D721Med (cell line): ENCODE results near the gene GALC.

Experiments used
- DNase-seq: peaks from one replicate; pipeline ENCODE4 v3.0.0; 2011; ENCODE audit warnings: low spot score; ENCODE audit not compliant: insufficient read length
- FAIRE-seq: peaks from 2 replicates; lab custom pipeline; 2011; peaks lifted over from hg19 to GRCh38; lab: Jason Lieb, UNC
- TF ChIP-seq, protein P1 (sequence below): IDR thresholded peaks from 2 replicates; pipeline ENCODE4 v1.5.1; 2012; ENCODE audit warnings: mild to moderate bottlenecking, control low read depth; ENCODE audit not compliant: insufficient read depth; ENCODE audit errors: missing control alignments

GALC gene

GRCh38 chr14:88007608-88008007, 14.6 kb upstream of the GALC start:
- FAIRE-seq (no peak), DNase-seq (no peak)
- TF ChIP-seq, protein P1, sequence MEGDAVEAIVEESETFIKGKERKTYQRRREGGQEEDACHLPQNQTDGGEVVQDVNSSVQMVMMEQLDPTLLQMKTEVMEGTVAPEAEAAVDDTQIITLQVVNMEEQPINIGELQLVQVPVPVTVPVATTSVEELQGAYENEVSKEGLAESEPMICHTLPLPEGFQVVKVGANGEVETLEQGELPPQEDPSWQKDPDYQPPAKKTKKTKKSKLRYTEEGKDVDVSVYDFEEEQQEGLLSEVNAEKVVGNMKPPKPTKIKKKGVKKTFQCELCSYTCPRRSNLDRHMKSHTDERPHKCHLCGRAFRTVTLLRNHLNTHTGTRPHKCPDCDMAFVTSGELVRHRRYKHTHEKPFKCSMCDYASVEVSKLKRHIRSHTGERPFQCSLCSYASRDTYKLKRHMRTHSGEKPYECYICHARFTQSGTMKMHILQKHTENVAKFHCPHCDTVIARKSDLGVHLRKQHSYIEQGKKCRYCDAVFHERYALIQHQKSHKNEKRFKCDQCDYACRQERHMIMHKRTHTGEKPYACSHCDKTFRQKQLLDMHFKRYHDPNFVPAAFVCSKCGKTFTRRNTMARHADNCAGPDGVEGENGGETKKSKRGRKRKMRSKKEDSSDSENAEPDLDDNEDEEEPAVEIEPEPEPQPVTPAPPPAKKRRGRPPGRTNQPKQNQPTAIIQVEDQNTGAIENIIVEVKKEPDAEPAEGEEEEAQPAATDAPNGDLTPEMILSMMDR = no peak

- DNase-seq (no peak), FAIRE-seq (no peak)
- TF ChIP-seq, protein P1 = no peak
These were observed 13.2 kb upstream of the GALC start for GRCh38 chr14:88005978-88006851.

- FAIRE-seq = no peak
- DNase-seq = no peak
- TF ChIP-seq, protein P1 = no peak
These were observed 12.1 kb upstream of the GALC start, which contains the start of gene GPR65 for GRCh38 chr14:88005050-88005481. Gene GPR65 (plus strand): TSS chr14:88005135. CDS start chr14:88010848, 5,713 bp downstream.

- TF ChIP-seq, protein P1 = no peak
- FAIRE-seq = no peak
These were observed 11.6 kb upstream of the GALC start for GRCh38 chr14:88004506-88005036.

GRCh38 chr14:88003425-88003824, 10.4 kb upstream of the GALC start:
- FAIRE-seq = no peak
- no peak for DNase-seq
- TF ChIP-seq, protein P1 = no peak

More at GRCh38 chr14:88004506-88005036, 11.6 kb upstream of the GALC start:
- DNase-seq = no peak

DNA sequence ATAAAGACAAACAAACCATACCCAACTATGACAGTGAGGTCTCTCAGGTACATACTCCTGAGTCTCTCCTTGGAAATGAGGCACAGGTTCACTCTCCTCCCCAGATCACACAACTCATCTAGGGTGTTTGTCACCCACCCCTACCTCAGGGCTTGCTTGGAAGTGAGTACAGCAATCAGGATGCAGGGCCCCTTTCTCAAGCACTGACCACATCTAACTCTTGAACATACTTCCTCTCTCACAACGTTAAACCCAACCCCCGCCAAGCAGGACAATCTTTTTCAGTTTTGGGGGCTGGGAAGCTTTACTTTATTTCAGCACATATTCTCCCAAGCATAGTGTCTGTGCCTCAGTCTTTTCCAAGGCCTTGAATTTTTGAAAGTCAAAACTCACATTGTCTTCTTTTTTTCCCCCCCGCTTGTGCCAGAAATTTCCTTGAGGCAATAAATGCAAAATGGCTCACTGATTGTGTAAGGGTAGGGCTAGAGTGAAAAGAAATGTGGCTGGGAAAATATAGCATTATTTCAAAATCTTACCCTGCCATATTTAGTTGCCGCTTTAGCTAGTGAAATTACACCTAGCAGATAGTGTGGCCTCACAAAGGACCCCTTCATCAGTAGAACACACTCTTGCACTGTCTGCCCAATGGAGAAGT, 9.6 kb upstream of the GALC start:
- DNase-seq = no peak
- no peak for FAIRE-seq
- TF ChIP-seq, protein P1 = no peak

DNA sequence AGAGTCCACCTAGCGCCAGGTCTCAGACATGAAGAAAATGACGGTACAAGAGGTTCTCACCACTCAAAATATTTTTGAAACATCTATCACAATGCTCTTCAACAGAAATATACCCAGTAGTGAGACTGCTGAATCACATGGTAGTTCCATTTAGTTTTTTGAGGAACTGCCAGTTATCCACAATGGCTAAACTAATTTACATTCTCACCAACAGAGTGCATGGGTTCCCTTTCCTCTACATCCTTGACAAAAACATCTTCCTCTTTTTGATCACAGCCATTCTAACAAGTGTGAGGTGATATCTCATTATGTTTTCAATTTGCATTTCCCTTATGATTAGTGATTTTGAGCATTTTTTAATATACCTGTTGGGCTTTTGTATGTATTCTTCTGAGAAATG, 6.3 kb upstream of the GALC start:
- no peak for FAIRE-seq
- TF ChIP-seq, protein P1 = no peak
- DNase-seq = no peak
